ENCODE measurements around the gene RSBN1L. TPM values are rescaled to one million over a fixed set of nuclear protein-coding genes. Genes with fewer than 3 reads are reported as not detected.
"Not testable (repeated sequence)": the region's sequence is repeated elsewhere in the genome, so short reads cannot be mapped to it uniquely, and the experiment has no call there.

The RSBN1L gene
- total RNA-seq, 1 donor from 2014 or later: 9.4 TPM

GRCh38 chr7:77759294-77759889, 63.1 kb downstream of the RSBN1L start:
- DNase-seq (ENCODE audit: low spot score): no peak
- intact Hi-C loops (cut with DNase I): loop anchor here (5.0 to 10.0 kb wide), 2 partner anchors 102 to 315 kb away; no protein-coding TSS in a partner anchor

GRCh38 chr7:77760809-77761453, 64.7 kb downstream of the RSBN1L start:
- intact Hi-C loops (cut with DNase I): no loop called here
- DNase-seq (ENCODE audit: low spot score): no peak

GRCh38 chr7:77765481-77765880, 69.2 kb downstream of the RSBN1L start:
- intact Hi-C loops (cut with DNase I): no loop called here

GRCh38 chr7:77765906-77766800, 69.9 kb downstream of the RSBN1L start:
- intact Hi-C loops (cut with DNase I): no loop called here
- no peak for DNase-seq (ENCODE audit: low spot score)

More at GRCh38 chr7:77765481-77765880, 69.2 kb downstream of the RSBN1L start:
- no peak for DNase-seq (ENCODE audit: low spot score)

GRCh38 chr7:77766801-77767605, 70.7 kb downstream of the RSBN1L start:
- intact Hi-C loops (cut with DNase I): no loop called here

GRCh38 chr7:77770316-77770715, 74.1 kb downstream of the RSBN1L start:
- intact Hi-C loops (cut with DNase I): no loop called here
- DNase-seq (ENCODE audit: low spot score): no peak

More at GRCh38 chr7:77766801-77767605, 70.7 kb downstream of the RSBN1L start:
- DNase-seq (ENCODE audit: low spot score): no peak

GRCh38 chr7:77771901-77772300, 75.6 kb downstream of the RSBN1L start:
- no peak for DNase-seq (ENCODE audit: low spot score)
- intact Hi-C loops (cut with DNase I): no loop called here

GRCh38 chr7:77778535-77778934, 82.3 kb downstream of the RSBN1L start:
- DNase-seq (ENCODE audit: low spot score): no peak
- intact Hi-C loops (cut with DNase I): no loop called here

GRCh38 chr7:77782383-77782782, 86.1 kb downstream of the RSBN1L start:
- intact Hi-C loops (cut with DNase I): no loop called here
- DNase-seq (ENCODE audit: low spot score): no peak

GRCh38 chr7:77783111-77783510, 86.9 kb downstream of the RSBN1L start:
- DNase-seq (ENCODE audit: low spot score): no peak
- intact Hi-C loops (cut with DNase I): no loop called here

GRCh38 chr7:77783545-77783944, 87.3 kb downstream of the RSBN1L start:
- intact Hi-C loops (cut with DNase I): no loop called here
- no peak for DNase-seq (ENCODE audit: low spot score)

- DNase-seq (ENCODE audit: low spot score); intact Hi-C loops (cut with DNase I): not testable (repeated sequence)
Measured at GRCh38 chr7:77784426-77784825, 88.2 kb downstream of the RSBN1L start.

GRCh38 chr7:77786018-77786417, 89.8 kb downstream of the RSBN1L start:
- intact Hi-C loops (cut with DNase I): no loop called here
- no peak for DNase-seq (ENCODE audit: low spot score)

- no peak for DNase-seq (ENCODE audit: low spot score)
Measured at GRCh38 chr7:77786741-77787140, 90.5 kb downstream of the RSBN1L start.

GRCh38 chr7:77788327-77788902, 92.2 kb downstream of the RSBN1L start:
- no peak for DNase-seq (ENCODE audit: low spot score)
- intact Hi-C loops (cut with DNase I): no loop called here

More at GRCh38 chr7:77786741-77787140, 90.5 kb downstream of the RSBN1L start:
- intact Hi-C loops (cut with DNase I): no loop called here

GRCh38 chr7:77791336-77791735, 95.1 kb downstream of the RSBN1L start:
- intact Hi-C loops (cut with DNase I): no loop called here
- DNase-seq (ENCODE audit: low spot score): no peak

GRCh38 chr7:77791956-77792355, 95.7 kb downstream of the RSBN1L start:
- DNase-seq (ENCODE audit: low spot score): no peak
- intact Hi-C loops (cut with DNase I): no loop called here

- DNase-seq (ENCODE audit: low spot score): no peak
- intact Hi-C loops (cut with DNase I): no loop called here
Measured at GRCh38 chr7:77794000-77794399, 97.7 kb downstream of the RSBN1L start.

GRCh38 chr7:77796109-77796508, 99.8 kb downstream of the RSBN1L start:
- intact Hi-C loops (cut with DNase I): no loop called here

More at GRCh38 chr7:77796109-77796508, 99.8 kb downstream of the RSBN1L start:
- DNase-seq (ENCODE audit: low spot score): no peak
